H4 (cell line): ENCODE results near the gene RAB11FIP4. TPM values are rescaled to one million over a fixed set of nuclear protein-coding genes. Genes with fewer than 3 reads are reported as not detected.

Experiments used
- DNase-seq: peaks from one replicate; pipeline ENCODE4 v3.0.0-alpha.2; 2015; ENCODE audit warnings: low spot score
- total RNA-seq: library from RNA; depleted of rRNA; stranded (reverse); fragments of >200 nt; shearing (Covaris generic); gene quantifications from 2 replicates; pipeline ENCODE4 v1.2.3, GENCODE V29; 2014

The RAB11FIP4 gene
- total RNA-seq, 1 experiment from 2014 or later, result 4.8 TPM

DNA sequence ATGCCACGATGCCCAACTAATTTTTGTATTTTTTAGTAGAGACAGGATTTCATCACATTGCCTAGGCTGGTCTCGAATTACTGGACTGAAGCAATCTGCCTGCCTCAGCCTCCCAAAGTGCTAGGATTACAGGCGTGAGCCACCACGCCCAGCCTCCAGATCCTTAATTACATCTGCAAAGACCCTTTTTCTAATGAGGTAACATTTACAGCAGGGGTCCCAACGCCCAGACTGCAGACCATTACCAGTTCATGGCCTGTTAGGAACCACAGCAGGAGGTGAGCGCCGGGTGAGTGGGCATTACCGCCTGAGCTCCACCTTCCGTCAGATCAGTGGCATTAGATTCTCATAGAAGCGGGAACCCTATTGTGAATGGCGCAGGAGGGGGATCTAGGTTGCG, 4.0 kb upstream of the RAB11FIP4 start:
- no peak for DNase-seq

DNA sequence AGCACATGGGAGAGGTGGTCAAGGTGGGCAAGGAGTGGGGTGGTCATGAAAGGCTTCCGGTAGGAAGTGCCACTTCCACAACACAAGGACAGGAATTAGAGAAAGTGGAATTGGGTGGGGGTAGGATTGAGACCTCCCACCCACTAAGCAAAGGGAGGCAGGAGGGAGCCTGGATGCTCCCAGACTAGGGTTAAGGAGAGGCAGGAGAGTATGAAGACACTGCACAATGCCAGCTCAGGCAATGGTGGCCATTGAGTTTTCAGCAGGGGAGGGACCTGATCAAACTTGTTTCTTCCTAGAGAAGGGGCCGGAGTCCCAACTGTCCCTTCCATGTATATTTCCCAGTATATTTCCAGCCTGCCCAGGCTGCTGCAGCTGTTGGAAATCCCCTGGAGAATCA, 3.1 kb upstream of the RAB11FIP4 start:
- no peak for DNase-seq

DNA sequence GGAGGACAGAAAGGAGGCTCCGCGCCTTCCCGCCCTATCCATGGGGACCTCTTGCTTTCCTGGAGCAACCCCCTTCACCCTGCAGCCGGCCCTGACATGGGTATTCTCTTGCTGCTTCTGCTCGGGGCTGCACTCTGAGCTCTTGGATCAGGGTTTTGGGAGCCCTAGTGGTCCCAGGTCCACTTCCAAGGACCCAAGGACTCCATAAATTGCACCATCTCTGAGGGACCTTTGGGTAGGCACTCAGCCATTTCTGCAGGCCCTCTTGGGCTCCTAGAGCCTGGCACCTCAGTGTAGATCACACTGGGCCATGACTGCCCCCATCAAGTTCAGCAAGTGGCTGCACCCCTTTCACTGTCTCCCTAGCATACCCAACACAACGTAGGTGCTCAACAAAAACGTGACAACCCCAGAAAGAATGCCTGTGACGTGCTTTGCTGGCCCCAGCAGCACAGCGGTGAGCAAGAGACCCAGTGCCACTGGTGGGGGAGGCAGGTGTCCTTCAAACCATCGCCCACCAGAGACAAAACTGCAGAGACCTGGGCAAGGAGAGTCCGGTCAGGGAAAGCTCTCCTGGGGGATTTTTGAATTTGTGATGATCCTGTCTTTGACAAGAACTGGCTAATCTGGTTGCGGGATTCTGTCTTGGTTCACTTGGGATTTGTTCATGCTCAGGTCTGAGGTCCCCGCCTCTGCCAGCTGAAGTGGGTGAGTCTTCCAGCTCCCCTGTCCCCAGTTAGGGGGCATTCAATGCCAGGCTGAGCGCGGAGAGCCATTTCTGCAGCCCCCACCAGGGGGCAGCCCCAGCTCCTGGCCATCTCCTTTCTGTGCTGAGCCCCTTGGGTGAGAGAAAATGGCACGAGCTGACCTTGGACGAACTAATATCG, 2.5 kb upstream of the RAB11FIP4 start:
- no peak for DNase-seq

DNA sequence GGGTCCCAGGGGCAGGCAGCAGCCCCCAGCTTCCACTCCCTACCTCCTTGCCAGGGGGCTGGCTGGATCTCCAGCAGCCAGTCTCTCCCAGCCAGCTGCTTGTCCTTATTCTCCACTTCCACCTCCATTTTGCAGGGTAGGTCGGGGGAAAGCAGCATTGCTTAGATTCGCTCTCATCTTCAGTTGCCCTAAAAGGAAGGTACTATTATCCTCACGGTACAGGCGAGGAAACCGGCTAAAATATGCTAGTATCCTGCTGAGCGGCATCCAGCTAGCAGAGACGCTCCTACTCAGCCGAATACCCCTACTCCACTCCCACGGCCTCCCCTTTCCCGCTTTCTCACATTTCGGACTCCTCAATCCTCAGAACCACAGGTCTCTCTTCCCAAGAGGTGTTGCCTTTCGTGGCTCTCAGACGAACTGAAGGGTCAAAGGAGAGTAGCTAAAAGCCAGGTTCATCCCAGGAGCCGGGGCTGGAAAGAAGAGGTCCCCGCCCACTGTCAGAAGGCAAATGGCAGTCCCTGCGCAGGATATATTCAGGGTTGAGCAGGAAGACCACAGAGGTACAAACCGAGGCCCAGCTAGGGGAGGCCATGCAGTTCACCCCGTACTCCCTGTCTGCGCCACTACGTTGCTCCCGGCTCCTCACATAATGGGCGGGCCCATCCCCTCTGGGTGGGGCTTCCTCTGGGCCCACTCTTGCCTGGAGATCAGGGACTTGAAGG, 1.7 kb upstream of the RAB11FIP4 start:
- DNase-seq, result no peak

DNA sequence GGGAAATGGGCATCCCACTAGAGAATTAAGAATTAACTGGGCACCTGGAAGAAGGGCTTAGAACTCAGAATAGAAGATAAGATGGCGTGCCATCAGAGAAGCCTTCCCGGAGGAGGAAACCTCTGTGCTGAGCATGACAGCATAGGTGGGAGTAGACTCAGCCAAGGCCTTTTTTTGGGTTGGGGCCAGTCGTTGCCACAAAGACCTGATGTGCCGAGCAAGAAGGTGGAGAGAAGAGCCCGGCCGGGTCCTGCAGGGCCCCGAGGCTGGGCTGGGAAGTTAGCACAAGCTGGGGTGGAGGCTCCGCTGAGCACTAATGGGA, 1.1 kb upstream of the RAB11FIP4 start:
- no peak for DNase-seq

DNA sequence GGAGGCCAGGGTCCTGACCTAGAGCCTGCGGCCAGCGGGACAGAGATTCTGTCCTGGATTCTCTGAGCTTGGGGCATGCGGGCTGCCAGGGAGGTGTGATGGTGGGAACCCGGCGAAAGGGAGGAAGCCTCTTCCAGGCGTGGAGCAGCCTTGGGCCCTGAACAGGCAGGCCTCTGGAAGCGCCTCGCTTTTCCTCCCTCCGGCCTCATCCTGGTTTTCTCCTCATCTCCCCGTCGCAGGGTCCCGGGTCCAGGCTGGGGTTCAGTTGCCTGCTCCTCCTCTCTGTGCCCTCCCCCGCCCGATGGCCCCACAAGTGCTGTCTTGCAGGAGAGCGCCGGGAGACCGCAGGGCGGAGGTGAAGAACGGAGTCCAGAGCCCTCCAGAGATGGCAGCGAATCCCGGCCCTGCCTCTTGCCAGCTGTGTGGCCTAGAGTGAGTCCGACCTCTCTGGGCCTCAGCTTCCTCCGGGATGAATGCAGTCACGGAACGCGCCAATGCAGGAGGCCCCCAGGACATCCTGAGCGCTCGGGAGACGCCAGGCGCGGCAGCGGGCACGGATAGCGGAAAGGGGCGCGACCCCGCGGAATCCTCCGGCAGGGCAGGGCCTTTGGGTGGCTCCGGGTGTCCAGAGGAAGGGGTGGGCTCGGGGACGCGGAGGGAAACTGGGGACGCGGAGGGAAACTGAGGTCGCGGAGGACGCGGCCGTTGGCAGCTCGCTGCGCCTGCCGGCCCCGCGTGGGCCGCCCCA, 553 bp upstream of the RAB11FIP4 start:
- DNase-seq, result no peak

DNA sequence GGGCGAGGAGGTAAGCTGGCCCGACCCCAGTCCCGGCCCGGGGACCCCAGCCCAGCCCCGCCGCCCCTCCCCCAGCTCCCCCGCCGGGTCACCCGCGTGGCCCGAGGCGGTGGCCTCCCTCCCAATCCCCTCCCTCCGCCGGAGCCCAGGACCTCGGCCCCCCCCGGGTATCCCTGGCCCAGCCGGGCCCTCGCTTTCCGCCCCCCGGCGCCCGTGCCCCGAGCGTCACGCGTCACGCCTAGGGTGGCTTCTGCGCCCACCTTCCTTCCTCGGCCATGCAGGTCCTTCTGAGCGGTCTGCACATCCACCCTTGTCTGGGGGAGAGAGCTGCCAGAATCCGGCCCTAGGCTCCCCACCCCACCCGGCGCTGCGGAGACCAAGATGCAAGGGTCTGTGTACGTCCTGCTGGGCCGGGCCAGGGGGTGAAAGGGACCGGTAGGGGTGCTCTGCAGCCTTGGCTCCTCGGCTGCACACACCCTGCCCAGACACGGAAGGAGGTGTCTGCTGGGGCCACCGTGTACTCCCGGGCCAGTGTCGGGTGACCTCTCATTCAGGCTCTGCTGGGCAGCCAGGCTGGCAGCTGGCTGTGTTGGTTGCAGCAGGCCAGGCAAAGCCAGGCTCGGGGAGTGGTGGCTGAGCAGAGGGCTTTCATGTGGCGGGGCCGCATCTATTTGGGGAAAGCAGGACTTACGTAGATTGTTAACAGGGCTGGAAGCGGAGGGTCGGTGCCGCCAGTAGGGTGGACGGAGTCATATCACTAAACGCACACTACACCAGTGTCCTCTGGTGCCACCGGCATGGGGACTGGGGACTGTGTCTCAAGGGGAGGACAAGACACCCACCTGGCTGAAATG, 754 bp downstream of the RAB11FIP4 start:
- no peak for DNase-seq

DNA sequence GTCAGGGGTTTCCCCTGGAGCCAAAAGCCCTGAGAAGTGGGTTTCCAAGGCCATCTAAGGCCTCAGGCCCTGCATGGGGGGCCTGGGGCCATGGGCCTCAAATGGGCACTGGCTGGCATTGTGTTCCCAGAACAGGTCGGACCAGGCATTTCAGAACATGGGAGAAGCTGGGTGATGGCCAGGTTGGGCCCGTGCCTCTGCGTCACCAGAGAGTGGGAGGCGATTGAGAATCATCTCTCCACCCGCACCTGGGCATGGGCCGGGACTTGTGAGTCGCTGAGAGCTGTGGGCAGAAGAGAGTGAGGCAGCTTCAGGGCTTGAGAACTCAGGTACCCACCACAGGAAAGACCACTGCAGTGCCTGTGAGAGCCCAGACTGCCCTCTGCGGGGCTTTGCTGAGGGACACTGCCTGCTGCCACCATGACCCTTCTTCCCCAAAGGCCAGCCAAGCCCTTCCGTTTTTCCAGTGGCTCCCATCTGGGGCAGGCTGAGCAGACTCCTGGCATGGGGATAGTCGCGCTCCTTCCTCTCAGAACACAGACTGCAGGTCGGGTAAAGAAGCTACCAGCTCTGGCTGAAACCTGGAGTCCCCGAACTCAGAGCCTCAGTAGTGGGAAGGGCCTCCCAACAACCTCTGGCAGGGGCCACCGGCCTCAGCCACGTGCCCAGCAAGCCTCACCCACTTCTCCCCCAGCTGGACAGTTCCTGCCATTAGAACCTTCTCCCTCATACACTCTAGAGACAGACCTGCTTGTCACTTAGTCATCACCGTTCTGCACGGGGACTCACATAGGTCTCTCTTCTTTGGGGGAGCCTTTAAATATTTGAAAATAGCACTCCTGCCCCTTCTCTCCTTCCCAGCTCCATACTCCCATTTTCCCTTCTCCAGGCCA, 1.6 kb downstream of the RAB11FIP4 start:
- DNase-seq, result no peak

DNA sequence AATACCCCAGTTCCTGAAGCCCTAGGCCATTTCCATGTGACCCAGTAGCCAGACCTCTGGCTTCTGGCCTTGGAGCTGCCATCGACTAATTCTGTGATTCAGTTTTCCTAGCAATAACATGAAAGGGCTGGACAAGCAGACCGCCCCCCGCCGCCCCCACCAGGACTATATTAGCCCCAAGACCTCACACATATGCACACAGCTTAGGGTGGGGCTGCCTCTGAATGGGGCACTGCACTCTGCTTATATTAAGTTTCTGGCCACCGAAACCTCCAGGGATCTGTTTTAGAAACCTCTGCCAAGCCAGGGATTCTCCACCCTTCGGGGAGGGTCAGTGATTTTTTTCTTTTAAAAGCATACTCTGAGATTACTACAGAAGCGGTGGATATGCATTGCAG, 2.3 kb downstream of the RAB11FIP4 start:
- DNase-seq, result no peak

DNA sequence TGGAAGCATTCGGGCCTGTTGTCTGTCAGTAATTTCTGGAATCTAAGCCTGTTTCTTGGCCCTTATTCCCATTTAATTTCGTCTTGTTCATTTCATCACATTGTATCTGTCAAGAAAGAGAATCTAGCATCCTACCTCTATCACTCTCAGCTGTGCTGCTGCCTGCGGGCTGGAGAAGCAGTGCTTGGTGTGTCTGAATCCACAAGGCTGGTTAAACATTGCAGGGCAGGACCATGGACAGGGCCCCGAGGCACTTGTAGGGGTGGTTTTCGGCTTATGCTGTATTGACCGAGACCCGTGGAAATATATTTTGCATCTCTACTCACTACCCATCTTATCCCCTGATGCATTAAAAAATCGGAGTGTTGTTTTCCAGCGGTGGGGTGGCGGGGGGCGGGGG, 3.1 kb downstream of the RAB11FIP4 start:
- DNase-seq, result no peak

DNA sequence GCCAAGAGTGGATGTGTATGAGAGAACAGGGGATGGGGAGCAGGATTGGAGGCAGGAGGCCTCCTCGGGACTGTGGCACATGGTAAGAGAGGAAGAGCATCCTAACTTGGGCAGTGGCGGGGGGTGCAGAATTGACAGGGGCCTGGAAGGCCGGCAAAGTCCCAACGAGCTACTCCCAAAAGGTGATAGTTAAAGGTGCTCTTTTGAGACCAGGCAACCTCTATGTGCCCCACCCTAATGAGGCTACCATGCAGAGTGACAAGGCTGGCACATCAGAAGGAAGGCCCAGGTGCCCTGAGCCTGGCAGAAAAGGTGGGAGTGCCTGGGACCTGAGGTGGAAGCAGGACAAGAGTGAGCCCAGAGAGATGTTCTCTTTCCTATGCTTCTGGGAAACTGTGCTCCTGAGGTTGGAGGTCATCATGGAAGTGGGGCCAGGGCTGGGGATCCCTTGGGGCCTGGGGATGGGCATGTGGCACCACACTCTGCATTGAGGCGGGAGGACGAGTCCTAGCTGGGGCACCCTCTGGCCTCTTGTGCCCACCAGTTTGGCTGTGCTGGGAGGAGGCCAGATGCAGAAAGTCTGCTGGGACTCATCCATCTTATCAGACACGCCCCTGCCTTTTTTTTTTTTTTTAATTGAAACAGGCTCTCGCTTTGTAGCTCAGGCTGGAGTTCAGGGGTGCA, 5.9 kb downstream of the RAB11FIP4 start:
- no peak for DNase-seq

DNA sequence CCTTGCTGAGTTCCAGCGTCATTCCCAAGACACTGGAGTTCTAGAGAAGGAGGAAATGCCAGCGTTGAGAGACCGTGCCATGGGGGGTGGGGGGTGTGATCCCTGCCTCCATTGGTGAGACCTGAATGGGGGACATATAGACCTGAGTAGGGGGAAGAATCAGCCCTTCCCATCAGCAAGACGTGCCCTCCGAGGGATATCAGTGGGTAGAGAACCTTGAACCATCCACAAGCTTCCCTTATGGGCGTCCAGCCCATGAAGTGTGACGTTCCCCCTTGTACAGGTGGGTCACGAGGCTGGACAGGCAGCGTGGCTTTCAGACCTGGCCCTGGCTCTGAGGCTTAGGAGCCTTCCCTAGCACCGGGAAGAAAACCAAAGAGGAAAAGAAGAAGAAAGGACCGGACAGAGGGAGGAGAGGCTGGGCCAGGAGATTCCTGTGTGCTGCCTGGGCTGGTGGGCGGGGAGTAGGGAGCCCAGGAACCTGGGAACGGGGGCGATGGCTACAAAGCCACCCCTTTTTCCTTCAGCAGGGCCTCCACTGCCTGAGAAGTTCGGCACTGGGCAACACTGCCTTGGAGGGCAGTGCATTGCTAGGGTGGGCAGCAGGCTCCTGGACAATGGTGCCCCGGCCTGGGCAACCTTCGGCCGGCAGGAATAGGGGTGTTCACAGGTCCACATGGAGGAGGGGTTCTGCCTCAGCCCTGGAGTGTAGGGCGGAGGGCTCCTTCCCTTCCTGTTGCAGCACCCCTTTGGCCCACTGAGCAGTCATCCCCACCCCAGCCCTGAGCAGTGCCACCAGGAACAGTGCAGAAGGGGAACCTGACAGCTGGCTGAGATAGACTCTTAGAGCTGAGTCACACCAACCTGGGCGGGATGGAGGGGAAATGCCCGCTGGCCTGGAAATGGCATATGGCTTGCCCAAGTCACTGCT, 7.2 kb downstream of the RAB11FIP4 start:
- DNase-seq, result no peak

DNA sequence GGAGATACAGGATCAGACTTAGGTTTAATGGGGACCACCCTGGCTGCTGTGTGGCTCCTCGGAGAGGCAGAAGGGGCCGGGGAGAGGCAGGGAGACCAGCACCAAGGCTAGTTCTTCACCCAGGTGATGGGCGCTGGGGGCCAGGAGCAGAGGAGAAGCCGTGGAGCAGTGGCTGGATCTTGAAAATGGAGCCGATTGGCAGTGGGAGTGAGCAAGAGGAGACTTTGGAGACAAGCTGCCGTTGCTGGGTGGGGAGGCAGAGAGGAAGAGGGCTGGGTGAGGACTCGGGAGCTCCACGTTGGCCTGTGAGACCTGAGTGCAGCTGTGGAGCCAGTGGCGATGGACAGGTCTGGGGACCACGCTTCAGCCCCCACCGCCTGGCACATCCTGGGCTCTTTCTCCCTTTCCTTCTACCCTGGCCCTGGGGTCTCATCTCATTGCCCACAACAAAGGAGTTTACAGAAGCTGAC, 9.0 kb downstream of the RAB11FIP4 start:
- DNase-seq, result no peak

DNA sequence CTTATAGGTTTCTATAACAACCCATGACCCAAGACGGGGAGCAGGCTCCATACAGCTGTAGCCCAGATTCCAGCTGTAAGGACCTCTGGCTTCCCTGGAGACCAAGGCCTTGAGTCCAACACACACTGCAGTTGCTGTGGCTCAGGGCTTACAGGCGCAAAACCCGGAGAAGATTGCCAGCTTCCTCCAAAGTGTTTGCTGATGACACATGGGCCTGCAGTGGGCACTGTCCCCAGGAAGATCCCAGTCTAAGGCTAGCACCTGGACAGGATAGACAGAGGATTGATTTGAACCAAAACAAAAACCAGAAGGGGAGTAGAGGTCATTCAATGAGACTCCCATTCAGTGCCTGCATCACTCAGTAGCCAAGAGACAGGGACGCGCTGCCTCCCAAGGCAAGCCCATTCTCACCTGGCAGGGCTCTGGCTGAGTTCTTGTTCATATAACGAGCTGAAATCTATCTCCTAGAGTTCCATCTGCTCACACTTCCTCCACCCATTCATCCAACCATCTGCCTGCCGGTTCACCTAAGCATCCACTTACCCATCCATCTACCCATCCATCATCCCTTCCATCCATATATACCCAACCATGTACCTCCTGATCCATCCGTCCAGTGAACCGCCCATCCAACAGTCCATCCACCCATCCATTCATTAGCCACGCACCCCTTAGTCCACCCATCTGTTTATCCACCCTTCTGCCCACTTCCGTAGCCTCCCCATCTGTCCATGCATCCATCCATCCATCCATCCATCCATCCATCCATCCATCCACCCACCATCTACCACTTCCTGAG, 10.2 kb downstream of the RAB11FIP4 start:
- DNase-seq, result no peak

DNA sequence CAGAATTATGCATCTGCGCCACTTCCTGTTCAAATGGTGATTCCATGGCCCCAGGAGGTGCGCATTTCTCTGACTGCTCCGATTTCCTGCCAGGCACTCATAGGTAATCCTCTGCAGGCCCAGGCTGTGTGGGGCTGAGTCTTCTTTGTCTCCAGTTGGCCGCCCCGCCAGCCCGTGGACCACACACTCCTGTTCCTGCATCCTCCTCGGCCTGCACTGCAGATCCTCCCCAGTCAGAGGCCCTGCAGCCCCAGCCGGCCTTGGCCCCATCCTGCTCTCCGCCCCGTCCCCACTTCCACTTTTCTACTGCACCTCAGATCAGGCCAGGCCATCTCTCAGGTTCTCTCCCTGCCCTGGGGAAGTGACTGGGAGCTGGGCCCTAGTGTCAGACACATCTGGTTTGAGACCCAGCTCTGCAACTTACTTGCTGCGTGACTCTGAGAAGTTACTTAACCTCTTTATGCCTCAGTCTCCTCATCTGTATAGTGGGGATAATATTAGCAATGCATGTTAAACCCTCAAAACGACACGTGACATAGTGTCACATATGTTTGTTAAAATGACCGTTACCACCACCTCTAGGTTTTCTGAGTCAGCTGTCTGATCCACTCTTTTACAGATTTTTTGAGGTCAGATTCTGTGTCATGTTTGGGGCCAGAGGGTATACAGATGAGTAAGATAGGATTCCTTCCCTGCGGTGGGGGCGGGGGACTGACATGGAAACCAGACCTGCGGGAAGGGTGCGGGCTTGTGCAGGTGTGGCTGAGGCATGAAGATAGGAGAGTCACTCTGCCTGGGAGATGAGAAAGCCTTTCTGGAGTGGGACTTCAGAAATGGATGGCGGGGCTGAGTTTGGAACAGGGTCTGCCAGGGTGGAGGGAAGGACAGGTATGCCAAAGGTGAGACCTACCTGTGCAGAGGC, 12.8 kb downstream of the RAB11FIP4 start:
- DNase-seq, result no peak

DNA sequence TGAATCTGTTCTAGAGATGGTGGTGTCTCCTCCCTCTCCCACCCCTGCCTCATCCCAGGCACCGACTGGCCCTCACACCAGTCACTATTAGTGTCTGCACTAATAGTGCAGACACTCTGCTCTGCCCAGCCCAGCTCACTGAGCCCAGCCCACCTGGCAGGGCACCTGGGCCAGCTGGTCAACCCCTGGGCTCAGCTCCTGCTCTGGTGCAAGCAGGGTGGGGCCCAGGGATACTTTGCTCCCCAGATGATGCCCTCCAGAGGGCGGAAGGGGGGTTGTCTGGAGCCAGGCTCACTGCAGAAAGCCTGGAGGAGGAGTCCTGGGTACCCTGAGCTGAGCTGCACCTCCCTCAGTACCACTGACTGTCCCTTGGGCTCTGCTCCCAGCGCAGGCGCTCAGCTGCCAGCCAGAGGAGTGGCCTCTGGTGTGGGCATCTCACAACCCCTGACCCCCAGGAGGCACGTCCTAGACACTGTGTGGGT, 14.5 kb downstream of the RAB11FIP4 start:
- no peak for DNase-seq

DNA sequence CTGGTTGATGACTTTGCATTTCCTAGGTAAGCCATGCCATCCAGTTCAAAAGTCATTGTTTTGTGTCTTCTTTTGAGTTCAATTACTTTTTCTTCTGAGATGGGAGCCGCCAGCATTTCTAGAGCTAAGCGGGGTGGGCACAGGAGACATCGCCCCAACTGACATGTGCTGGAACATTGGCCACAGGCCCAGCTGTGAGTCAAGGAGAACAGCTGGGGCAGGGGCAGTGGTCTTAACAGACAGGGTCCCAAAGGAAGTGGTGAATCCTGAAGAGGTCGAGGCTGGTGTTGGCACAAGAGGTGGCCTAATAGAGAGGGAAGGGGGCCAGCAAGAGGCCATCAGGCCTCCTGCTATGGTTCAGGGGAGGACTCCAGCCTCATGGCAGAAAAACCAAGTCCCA, 17.1 kb downstream of the RAB11FIP4 start:
- no peak for DNase-seq
